ENCODE data around the gene LGALS8. TPM values are rescaled to one million over a fixed set of nuclear protein-coding genes. Genes with fewer than 3 reads are reported as not detected.

LGALS8 gene
- total RNA-seq, 2 donors from 2014 or later: 11.4 to 15.0 TPM

GRCh38 chr1:236581528-236581927, 57.7 kb downstream of the LGALS8 start:
- Histone ChIP-seq H3K4me1 (ENCODE audit: control insufficient read depth, insufficient read depth, low read length) (no peaks in the 10 kb centered on the region), H3K27me3 (ENCODE audit: control insufficient read depth, insufficient read depth, low read length, poor library complexity, severe bottlenecking) (no peaks in the 10 kb centered on the region), H3K9ac (ENCODE audit: extremely low read depth, low read length, poor library complexity, severe bottlenecking) (no peak overlapping the region), H3K36me3 (ENCODE audit: control insufficient read depth, insufficient read depth, low read length) (peaks cover 82% of the 10 kb centered on the region), H3K4me3 (ENCODE audit: low read length) (no peak overlapping the region), H3K27ac (ENCODE audit: low read depth, low read length) (no peak overlapping the region), H3K9me3 (ENCODE audit: control insufficient read depth, low read length) (no peaks in the 10 kb centered on the region)
- H3K27ac Mint-ChIP-seq: no peak overlapping the region
- H3K9me3 Mint-ChIP-seq: no peaks in the 10 kb centered on the region
- no peak for DNase-seq
- peaks cover 70% of the 10 kb centered on the region for H3K36me3 Mint-ChIP-seq (ENCODE audit: low read depth)
- H3K4me1 Mint-ChIP-seq: no peaks in the 10 kb centered on the region
- TF ChIP-seq CTCF (conservative IDR thresholded peaks at IDR 0.05): no peak
- 83 to 97% methylated on average over 1 to 2 of the region's 2 CpGs for WGBS, 2 experiments (ENCODE audit: insufficient coverage in 1 of 2, insufficient read length in 1 of 2)
- no peaks in the 10 kb centered on the region for H3K27me3 Mint-ChIP-seq (ENCODE audit: insufficient read depth)
- no peak overlapping the region for H3K4me3 Mint-ChIP-seq

GRCh38 chr1:236589531-236589930, 65.7 kb downstream of the LGALS8 start:
- Histone ChIP-seq H3K27me3 (ENCODE audit: control insufficient read depth, insufficient read depth, low read length, poor library complexity, severe bottlenecking) (no peaks in the 10 kb centered on the region), H3K9ac (ENCODE audit: extremely low read depth, low read length, poor library complexity, severe bottlenecking) (no peak overlapping the region), H3K4me3 (ENCODE audit: low read length) (no peak overlapping the region), H3K36me3 (ENCODE audit: control insufficient read depth, insufficient read depth, low read length) (peaks cover 89% of the 10 kb centered on the region), H3K4me1 (ENCODE audit: control insufficient read depth, insufficient read depth, low read length) (no peaks in the 10 kb centered on the region), H3K27ac (ENCODE audit: low read depth, low read length) (no peak overlapping the region), H3K9me3 (ENCODE audit: control insufficient read depth, low read length) (no peaks in the 10 kb centered on the region)
- Mint-ChIP-seq H3K36me3 (ENCODE audit: low read depth) (peaks cover 67% of the 10 kb centered on the region), H3K4me1 (no peaks in the 10 kb centered on the region), H3K27me3 (ENCODE audit: insufficient read depth) (no peaks in the 10 kb centered on the region), H3K4me3 (no peak overlapping the region), H3K9me3 (no peaks in the 10 kb centered on the region), H3K27ac (no peak overlapping the region)
- 95 to 100% methylated on average over 3 to 4 of the region's 4 CpGs for WGBS, 2 experiments (ENCODE audit: insufficient coverage in 1 of 2, insufficient read length in 1 of 2)
- no peak for TF ChIP-seq CTCF (conservative IDR thresholded peaks at IDR 0.05)
- no peak for DNase-seq

GRCh38 chr1:236590553-236591150, 66.9 kb downstream of the LGALS8 start:
- DNase-seq: no peak
- Histone ChIP-seq H3K4me3 (ENCODE audit: low read length) (no peak overlapping the region), H3K9me3 (ENCODE audit: control insufficient read depth, low read length) (no peaks in the 10 kb centered on the region), H3K4me1 (ENCODE audit: control insufficient read depth, insufficient read depth, low read length) (no peaks in the 10 kb centered on the region), H3K36me3 (ENCODE audit: control insufficient read depth, insufficient read depth, low read length) (peaks cover 89% of the 10 kb centered on the region), H3K27me3 (ENCODE audit: control insufficient read depth, insufficient read depth, low read length, poor library complexity, severe bottlenecking) (no peaks in the 10 kb centered on the region), H3K9ac (ENCODE audit: extremely low read depth, low read length, poor library complexity, severe bottlenecking) (no peak overlapping the region), H3K27ac (ENCODE audit: low read depth, low read length) (no peak overlapping the region)
- Mint-ChIP-seq H3K27me3 (ENCODE audit: insufficient read depth) (no peaks in the 10 kb centered on the region), H3K36me3 (ENCODE audit: low read depth) (peaks cover 65% of the 10 kb centered on the region), H3K9me3 (no peaks in the 10 kb centered on the region), H3K27ac (no peak overlapping the region), H3K4me1 (no peaks in the 10 kb centered on the region), H3K4me3 (no peak overlapping the region)
- TF ChIP-seq CTCF (conservative IDR thresholded peaks at IDR 0.05): no peak
- WGBS, 2 experiments (ENCODE audit: insufficient coverage in 1 of 2, insufficient read length in 1 of 2): 90 to 100% methylated on average over 2 of the region's 2 CpGs
